ENCODE measurements around the gene EGR4. TPM values are rescaled to one million over a fixed set of nuclear protein-coding genes. Genes with fewer than 3 reads are reported as not detected.

Gene EGR4
- total RNA-seq, 1 experiment from 2014 or later: not detected

DNA sequence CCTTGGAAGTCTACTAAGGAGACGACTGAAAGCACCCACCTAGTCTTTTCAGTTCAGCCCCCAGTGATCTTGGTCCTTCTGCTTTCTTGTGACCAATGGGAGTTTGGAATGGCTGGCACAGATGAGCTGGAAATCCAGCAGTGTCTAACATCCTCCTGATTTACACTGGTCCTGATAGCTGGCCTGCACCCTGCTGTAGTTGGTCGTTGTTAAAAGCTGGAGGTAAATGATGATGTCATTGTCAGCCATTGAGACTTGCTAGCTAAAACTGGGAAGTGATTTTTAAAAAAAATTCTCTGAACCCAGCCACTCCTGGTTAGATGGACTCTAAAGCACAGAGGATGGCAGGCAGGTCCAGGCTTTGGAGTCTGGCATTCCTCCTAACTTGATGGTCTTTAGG is 39.9 kb downstream of the EGR4 start:
- H3K36me3 ChIP-seq (ENCODE audit: low read depth, low read length): peaks cover 37% of the 10 kb centered on the region

GRCh38 chr2:73252238-73253027 is 40.9 kb downstream of the EGR4 start:
- Histone ChIP-seq H3K36me3 (ENCODE audit: low read depth, low read length) (peaks cover 44% of the 10 kb centered on the region), H3K79me2 (ENCODE audit: low read length) (no peaks in the 10 kb centered on the region), H3K27ac (ENCODE audit: low read length) (no peak overlapping the region), H3K4me2 (ENCODE audit: low read length) (no peak overlapping the region), H3K9me2 (replicated peaks; ENCODE audit: low read length) (no peaks in the 10 kb centered on the region), H3K4me3 (ENCODE audit: low read length) (no peak overlapping the region), H3K27me3 (ENCODE audit: low read length) (no peaks in the 10 kb centered on the region), H3F3A (ENCODE audit: low read length, unreplicated experiment) (no peaks in the 10 kb centered on the region), H3K9ac (ENCODE audit: low read length) (no peak overlapping the region), H2AFZ (ENCODE audit: low read length) (no peak overlapping the region), H4K20me1 (ENCODE audit: low read length) (0 out of 2 replicates have a peak, but pooled peaks cover 4% of the 10 kb centered on the region), H3K9me3 (ENCODE audit: low read length) (no peaks in the 10 kb centered on the region), H3K4me1 (ENCODE audit: insufficient read depth, low read length) (no peaks in the 10 kb centered on the region)
- ChIA-PET POLR2A (ENCODE audit: unreplicated experiment) (no interaction called here), CTCF (no interaction called here)
- ATAC-seq (no peak), DNase-seq (no peak)
- no TSS peak for BruUV-seq (replicated peaks)
- TF ChIP-seq, protein P1, sequence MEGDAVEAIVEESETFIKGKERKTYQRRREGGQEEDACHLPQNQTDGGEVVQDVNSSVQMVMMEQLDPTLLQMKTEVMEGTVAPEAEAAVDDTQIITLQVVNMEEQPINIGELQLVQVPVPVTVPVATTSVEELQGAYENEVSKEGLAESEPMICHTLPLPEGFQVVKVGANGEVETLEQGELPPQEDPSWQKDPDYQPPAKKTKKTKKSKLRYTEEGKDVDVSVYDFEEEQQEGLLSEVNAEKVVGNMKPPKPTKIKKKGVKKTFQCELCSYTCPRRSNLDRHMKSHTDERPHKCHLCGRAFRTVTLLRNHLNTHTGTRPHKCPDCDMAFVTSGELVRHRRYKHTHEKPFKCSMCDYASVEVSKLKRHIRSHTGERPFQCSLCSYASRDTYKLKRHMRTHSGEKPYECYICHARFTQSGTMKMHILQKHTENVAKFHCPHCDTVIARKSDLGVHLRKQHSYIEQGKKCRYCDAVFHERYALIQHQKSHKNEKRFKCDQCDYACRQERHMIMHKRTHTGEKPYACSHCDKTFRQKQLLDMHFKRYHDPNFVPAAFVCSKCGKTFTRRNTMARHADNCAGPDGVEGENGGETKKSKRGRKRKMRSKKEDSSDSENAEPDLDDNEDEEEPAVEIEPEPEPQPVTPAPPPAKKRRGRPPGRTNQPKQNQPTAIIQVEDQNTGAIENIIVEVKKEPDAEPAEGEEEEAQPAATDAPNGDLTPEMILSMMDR (conservative IDR thresholded peaks at IDR 0.05; ENCODE audit: low read depth, low read length): no peak
- TF ChIP-seq EZH2 (IDR thresholded peaks at IDR 0.05; ENCODE audit: low read length, unreplicated experiment) (no peak), EZH2phosphoT487 (IDR thresholded peaks at IDR 0.05; ENCODE audit: borderline replicate concordance, low read length) (no peak)
- intact Hi-C loops (cut with micrococcal nuclease): no loop called here

More for the DNA sequence above, 39.9 kb downstream of the EGR4 start:
- no peak for DNase-seq
- no peaks in the 10 kb centered on the region for H3K79me2 ChIP-seq (ENCODE audit: low read length)
- intact Hi-C loops (cut with micrococcal nuclease): no loop called here
- H3K9me3 ChIP-seq (ENCODE audit: low read length): no peaks in the 10 kb centered on the region
- no peaks in the 10 kb centered on the region for H3K4me1 ChIP-seq (ENCODE audit: insufficient read depth, low read length)
- no TSS peak for BruUV-seq (replicated peaks)
- no peak for ATAC-seq
- no peak overlapping the region for H2AFZ ChIP-seq (ENCODE audit: low read length)
- no peaks in the 10 kb centered on the region for H3K27me3 ChIP-seq (ENCODE audit: low read length)
- H3K4me2 ChIP-seq (ENCODE audit: low read length): no peak overlapping the region
- no peak overlapping the region for H3K9ac ChIP-seq (ENCODE audit: low read length)
- no peak overlapping the region for H3K27ac ChIP-seq (ENCODE audit: low read length)
- TF ChIP-seq EZH2 (IDR thresholded peaks at IDR 0.05; ENCODE audit: low read length, unreplicated experiment) (no peak), EZH2phosphoT487 (IDR thresholded peaks at IDR 0.05; ENCODE audit: borderline replicate concordance, low read length) (no peak)
- TF ChIP-seq, protein P1 (conservative IDR thresholded peaks at IDR 0.05; ENCODE audit: low read depth, low read length): no peak
- 0 out of 2 replicates have a peak, but pooled peaks cover 4% of the 10 kb centered on the region for H4K20me1 ChIP-seq (ENCODE audit: low read length)
- H3K9me2 ChIP-seq (replicated peaks; ENCODE audit: low read length): no peaks in the 10 kb centered on the region
- H3K4me3 ChIP-seq (ENCODE audit: low read length): no peak overlapping the region
- CTCF ChIA-PET: no interaction called here
- POLR2A ChIA-PET (ENCODE audit: unreplicated experiment): interaction anchor here (0.6 kb wide), 1 partner anchor 734 kb away, joined by 4 read pairs; no protein-coding TSS in a partner anchor
- no peaks in the 10 kb centered on the region for H3F3A ChIP-seq (ENCODE audit: low read length, unreplicated experiment)
